Measurements from ENCODE around the gene ATAD3A. TPM values are rescaled to one million over a fixed set of nuclear protein-coding genes. Genes with fewer than 3 reads are reported as not detected.

ATAD3A gene
- total and polyA plus RNA-seq, 2 experiments from 2014 or later = 36.5 to 80.3 TPM

DNA sequence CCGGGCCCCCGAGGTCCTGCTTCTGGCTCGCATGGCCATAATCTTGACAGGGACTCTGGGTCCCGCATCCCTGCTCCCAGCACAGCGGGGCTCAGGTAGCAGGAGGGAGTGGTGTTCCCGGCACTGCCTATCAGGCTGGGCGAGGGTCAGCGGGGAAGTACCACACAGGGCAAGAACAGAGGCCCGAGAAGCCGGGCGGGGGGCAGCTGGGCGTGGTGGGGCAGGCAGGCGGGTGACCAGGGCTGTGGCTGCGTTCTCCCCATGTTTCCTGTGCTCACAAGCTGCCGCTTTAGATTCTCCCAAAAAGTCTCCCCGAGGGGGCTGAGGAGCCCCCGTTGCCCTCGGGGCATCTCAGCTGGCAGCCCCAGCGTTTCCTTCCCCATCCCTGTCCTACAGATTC is 22.1 kb upstream of the ATAD3A start (continued):
- TF ChIP-seq REST (IDR thresholded peaks at IDR 0.05; ENCODE audit: unreplicated experiment) (no peak), EZH2phosphoT487 (IDR thresholded peaks at IDR 0.05; ENCODE audit: unreplicated experiment) (no peak), ZNF331 (CRISPR knock-in tag; IDR thresholded peaks at IDR 0.05; ENCODE audit: low read depth) (no peak), ZNF114 (CRISPR knock-in tag; IDR thresholded peaks at IDR 0.05) (no peak), CREB1 (CRISPR knock-in tag; IDR thresholded peaks at IDR 0.05; ENCODE audit: low read depth) (no peak), STAT1 (IDR thresholded peaks at IDR 0.05; ENCODE audit: unreplicated experiment) (no peak), CTCF (conservative IDR thresholded peaks at IDR 0.05; ENCODE audit: low read depth in 2 of 2) (no peak)
- TF ChIP-seq, protein P1, sequence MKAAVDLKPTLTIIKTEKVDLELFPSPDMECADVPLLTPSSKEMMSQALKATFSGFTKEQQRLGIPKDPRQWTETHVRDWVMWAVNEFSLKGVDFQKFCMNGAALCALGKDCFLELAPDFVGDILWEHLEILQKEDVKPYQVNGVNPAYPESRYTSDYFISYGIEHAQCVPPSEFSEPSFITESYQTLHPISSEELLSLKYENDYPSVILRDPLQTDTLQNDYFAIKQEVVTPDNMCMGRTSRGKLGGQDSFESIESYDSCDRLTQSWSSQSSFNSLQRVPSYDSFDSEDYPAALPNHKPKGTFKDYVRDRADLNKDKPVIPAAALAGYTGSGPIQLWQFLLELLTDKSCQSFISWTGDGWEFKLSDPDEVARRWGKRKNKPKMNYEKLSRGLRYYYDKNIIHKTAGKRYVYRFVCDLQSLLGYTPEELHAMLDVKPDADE (IDR thresholded peaks at IDR 0.05) = no peak

DNA sequence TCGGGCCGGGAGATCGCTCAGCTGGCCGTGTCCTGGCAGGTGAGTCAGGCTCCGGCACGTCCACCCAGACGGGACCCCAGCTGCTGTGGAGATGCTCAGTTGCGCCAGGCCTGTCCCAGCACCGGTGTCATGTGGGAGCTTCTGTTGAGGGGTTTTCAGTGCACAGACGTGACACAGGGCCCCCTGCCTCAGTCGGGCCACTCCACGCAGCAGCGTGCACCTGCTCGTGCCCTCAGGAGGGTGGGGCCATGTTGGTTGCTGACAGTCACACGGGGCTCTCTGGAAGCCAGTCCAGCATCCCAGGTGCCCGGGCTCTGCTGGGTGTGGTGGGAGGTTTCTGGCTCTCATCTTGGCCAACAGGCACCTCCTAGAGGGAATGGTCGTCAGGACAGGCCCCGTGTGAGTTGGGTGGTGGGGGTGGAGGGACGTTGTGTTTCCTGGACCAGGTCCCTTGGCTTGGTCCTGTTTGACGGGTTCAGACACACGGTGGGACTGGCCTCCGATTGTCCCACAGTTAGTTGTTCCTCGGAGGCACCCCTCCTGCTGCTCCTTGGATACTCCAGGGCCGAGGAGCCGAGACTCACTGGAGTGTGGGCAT is 21.2 kb upstream of the ATAD3A start:
- peaks cover 8% of the 10 kb centered on the region for H4K20me1 ChIP-seq (replicated peaks; ENCODE audit: insufficient read depth)
- H3K9me3 Mint-ChIP-seq = no peaks in the 10 kb centered on the region; the same call in 2 of the 3 replicates
- H3K79me2 ChIP-seq (replicated peaks; ENCODE audit: insufficient read depth) = no peaks in the 10 kb centered on the region
- H3K36me3 ChIP-seq (ENCODE audit: insufficient read depth) = peaks cover 15% of the 10 kb centered on the region
- no peak overlapping the region for H3K4me3 Mint-ChIP-seq
- DNase-seq (ENCODE audit: low spot score) (no peak), ATAC-seq (no peak)
- peaks cover 2% of the 10 kb centered on the region for H3K27me3 Mint-ChIP-seq (ENCODE audit: insufficient read depth, low read depth, poor library complexity)
- H3K4me1 Mint-ChIP-seq = no peaks in the 10 kb centered on the region; the same call in 2 of the 3 replicates
- H3F3A ChIP-seq (replicated peaks; ENCODE audit: low read depth) = 0 out of 2 replicates have a peak, but pooled peaks cover 10% of the 10 kb centered on the region
- no peak overlapping the region for H3K4me3 ChIP-seq
- no peaks in the 10 kb centered on the region for H3K9me2 ChIP-seq (ENCODE audit: insufficient read depth)
- peaks cover 66% of the 10 kb centered on the region for H3K36me3 Mint-ChIP-seq (ENCODE audit: low read depth)
- H3K27ac Mint-ChIP-seq = no peak overlapping the region
- no peak overlapping the region for H2AFZ ChIP-seq
- no peak overlapping the region for H3K27ac ChIP-seq (ENCODE audit: low read depth)
- TF ChIP-seq POLR2AphosphoS5 (IDR thresholded peaks at IDR 0.05; ENCODE audit: low read depth) (no peak), EZH2 (IDR thresholded peaks at IDR 0.05; ENCODE audit: low read depth, unreplicated experiment) (no peak)
- TF ChIP-seq, protein P1 (IDR thresholded peaks at IDR 0.05) = no peak
- H3K4me1 ChIP-seq (ENCODE audit: insufficient read depth) = no peaks in the 10 kb centered on the region
- no peak overlapping the region for H3K4me2 ChIP-seq
- no peaks in the 10 kb centered on the region for H3K27me3 ChIP-seq (ENCODE audit: insufficient read depth)

Data from GM23338 (cell line).